ENCODE results near the gene ADISSP.

DNA sequence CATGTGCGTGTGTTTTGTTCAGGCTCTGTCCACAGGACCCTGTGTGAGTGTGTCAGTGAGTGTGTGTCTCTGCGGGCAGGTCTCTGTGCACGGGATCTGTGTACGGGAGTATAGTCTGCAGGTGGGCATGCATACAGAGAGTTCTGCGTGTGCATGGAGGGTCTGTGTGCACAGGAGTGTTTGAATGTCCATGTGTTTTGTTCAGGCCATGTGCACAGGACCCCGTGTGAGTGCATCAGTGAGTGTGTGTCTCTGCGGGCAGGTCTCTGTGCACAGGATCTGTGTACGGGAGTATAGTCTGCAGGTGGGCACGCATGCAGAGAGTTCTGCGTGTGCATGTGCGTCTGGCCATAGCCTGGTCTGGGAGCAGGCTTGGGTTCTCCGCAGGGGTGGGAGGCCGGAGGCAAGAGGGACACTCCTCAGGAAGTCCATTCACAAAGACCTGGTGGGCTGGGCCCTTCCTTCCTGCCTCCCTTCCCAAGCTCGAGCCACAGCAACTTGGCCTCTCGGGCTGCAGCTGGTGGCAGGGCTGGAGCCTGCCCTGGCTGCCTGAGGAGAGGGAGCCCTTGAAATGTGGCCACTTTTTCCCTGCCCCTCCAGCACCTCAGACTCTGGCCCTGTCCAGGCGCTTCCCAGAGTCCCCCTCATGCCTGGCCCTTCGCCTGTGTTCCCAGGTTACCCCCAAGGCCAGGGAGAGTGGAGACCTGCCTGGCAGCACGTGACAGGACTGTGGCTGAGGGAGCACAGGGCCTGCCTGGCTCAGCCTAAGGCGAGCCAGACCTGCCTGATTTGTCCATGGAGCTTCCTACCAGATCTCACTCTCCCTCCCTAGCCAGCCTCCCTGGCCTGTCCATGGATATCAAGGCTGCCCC lies 28.3 kb downstream of the ADISSP start:
- TF ChIP-seq, protein P1, sequence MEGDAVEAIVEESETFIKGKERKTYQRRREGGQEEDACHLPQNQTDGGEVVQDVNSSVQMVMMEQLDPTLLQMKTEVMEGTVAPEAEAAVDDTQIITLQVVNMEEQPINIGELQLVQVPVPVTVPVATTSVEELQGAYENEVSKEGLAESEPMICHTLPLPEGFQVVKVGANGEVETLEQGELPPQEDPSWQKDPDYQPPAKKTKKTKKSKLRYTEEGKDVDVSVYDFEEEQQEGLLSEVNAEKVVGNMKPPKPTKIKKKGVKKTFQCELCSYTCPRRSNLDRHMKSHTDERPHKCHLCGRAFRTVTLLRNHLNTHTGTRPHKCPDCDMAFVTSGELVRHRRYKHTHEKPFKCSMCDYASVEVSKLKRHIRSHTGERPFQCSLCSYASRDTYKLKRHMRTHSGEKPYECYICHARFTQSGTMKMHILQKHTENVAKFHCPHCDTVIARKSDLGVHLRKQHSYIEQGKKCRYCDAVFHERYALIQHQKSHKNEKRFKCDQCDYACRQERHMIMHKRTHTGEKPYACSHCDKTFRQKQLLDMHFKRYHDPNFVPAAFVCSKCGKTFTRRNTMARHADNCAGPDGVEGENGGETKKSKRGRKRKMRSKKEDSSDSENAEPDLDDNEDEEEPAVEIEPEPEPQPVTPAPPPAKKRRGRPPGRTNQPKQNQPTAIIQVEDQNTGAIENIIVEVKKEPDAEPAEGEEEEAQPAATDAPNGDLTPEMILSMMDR (IDR thresholded peaks at IDR 0.05) = no peak
- no peak for TF ChIP-seq POLR2A (IDR thresholded peaks at IDR 0.05)

Data from heart left ventricle (tissue), 13 donors.